ENCODE data around the gene ANKRD33B. TPM values are rescaled to one million over a fixed set of nuclear protein-coding genes. Genes with fewer than 3 reads are reported as not detected.
"Not testable (repeated sequence)": the region's sequence is repeated elsewhere in the genome, so short reads cannot be mapped to it uniquely, and the experiment has no call there.

Gene ANKRD33B
- total RNA-seq, 1 donor from 2014 or later: 3.3 TPM

GRCh38 chr5:10593531-10594181 lies 29.8 kb downstream of the ANKRD33B start:
- DNase-seq (ENCODE audit: low spot score): peak; percentile 34

DNA sequence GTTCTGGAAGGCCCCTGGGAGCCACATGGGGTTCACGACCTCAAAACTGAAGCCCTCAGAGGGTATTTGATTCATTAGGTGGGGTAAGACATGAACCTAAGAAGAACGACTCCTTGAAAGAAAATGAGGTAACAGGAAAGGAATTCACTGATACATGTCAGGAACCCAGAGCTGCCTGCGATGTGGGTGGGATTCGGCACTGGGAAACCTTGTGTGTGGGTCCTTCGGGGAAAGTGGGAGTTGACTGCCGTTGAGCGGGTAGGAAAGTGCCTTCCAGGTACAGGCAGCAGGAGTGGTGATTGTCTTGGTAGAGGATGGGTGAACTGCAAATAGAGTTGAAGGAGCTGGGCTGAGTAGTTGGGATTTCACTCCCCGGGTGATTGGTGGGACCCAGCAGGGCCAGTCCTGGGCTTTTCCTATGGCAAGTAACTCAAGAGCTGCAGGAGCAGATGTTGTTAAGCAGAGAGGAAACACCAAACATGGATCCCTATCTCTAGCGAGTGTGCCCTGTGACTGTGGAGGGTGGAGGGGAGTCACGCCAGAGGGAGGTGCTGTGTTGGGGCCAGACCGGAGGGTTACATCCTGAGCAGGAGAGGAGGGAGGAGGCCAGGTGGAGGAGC lies 30.8 kb downstream of the ANKRD33B start:
- peak; percentile 22 for DNase-seq (ENCODE audit: low spot score)

DNA sequence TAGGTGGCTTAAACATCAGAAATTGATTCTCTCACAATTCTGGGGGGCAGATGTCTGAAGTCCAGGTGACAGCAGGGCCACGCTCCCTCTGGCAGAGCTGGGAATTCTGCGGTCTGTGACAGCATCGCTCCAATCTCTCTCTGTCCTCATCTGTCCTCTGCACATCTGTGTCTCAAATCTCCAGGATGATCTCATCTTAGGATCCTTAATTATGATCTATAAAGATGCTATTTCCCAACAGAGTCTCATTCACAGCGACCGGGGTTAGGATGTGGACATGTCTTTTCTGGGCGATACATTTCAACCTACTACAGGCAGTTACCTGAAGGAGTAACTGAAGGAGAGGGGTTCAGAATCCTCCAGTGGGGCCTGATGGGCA lies 31.4 kb downstream of the ANKRD33B start:
- DNase-seq (ENCODE audit: low spot score): peak; percentile 41

GRCh38 chr5:10595672-10596309 lies 31.9 kb downstream of the ANKRD33B start:
- DNase-seq (ENCODE audit: low spot score): peak; percentile 72

DNA sequence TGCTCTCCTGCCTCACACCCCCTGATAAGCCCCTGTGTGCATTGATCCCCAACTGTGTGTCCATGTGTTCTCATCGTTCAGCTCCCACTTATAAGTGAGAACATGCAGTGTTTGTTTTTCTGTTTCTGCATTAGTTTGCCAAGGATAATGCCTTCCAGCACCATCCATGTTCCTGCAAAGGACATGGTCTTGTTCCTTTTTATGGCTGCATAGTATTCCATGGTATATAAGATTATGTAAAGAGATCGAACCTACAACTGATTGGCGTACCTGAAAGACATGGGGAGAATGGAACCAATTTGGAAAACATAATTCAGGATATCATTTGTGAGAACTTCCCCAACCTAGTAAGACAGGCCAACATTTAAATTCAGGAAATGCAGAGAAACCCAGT lies 32.4 kb downstream of the ANKRD33B start:
- no peak for DNase-seq (ENCODE audit: low spot score)

GRCh38 chr5:10596886-10597451 lies 33.1 kb downstream of the ANKRD33B start:
- DNase-seq (ENCODE audit: low spot score): no peak

GRCh38 chr5:10599113-10599512 lies 35.2 kb downstream of the ANKRD33B start:
- no peak for DNase-seq (ENCODE audit: low spot score)

- DNase-seq (ENCODE audit: low spot score): no peak
Observed at GRCh38 chr5:10599862-10600284, 36.0 kb downstream of the ANKRD33B start.

DNA sequence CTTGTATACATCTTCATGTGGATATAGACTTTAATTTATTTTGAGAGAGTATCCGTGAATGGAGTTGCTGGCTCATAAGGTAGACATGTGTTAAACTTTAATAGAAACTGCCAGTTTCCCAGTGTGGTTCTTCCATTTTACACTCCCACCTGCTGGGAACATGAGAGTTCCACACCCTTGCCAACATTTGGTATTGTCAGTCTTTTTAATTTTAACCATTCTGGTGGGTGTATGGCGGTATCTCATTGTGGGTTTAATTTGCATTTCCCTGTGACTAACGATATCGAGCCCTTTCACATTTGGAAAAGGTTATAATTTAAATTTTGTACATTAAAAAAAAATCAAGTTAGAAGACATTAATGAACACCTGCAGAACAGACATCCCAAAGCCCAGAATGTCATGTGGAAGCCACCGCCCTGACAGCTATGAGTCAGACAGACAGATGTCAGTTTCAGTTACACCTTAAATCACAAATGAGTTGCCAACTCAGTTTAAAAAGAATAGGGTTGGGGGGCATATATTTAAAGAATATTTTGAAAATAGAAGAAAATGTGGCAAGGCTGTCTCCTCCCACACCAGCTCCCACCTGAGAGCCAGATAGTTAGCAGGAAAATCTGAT lies 36.9 kb downstream of the ANKRD33B start:
- DNase-seq (ENCODE audit: low spot score): no peak

DNA sequence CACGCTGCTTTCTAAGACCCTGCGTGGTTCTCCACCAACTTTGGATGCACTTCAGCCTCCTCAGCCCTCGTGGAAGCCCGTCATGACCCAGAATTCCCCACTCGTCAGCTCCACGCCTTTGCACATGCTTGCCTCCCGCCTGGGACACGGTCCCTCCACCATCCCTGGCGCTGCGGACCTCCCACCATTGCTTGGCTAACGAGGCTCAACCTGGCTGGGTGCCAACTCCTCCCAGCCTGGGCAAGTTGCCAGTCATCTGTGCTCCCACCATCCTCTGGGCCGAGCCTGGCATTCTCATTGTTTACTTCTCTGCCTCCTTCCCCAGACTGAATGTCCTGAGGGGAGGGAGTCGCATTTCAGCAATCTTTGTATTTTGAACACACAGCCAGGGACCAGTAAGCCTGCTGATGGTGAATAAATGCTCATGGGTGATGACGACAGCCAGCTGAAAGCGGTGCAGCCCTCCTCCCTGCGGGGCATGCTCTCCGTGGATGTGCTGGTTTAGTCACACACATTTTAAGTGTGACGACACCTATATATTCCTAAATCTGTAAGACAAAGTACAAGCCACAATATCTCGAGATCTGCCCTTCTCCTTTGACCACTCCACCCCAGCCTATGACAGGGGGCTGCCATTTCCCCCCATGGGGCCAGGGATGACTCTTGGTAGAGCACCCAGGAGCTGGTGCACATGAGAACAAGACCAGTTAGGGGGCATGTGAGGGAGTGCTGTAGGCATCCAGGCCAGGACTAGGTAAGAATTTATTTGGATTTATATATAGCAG lies 37.6 kb downstream of the ANKRD33B start:
- peak; percentile 93 for DNase-seq (ENCODE audit: low spot score)

- DNase-seq (ENCODE audit: low spot score): no peak
Observed at GRCh38 chr5:10602031-10602806, 38.3 kb downstream of the ANKRD33B start.

- DNase-seq (ENCODE audit: low spot score): no peak
Observed at GRCh38 chr5:10604975-10605374, 41.1 kb downstream of the ANKRD33B start.

- not testable (repeated sequence) for DNase-seq (ENCODE audit: low spot score)
Observed at GRCh38 chr5:10606632-10607022, 42.8 kb downstream of the ANKRD33B start.

- no peak for DNase-seq (ENCODE audit: low spot score)
Observed at GRCh38 chr5:10607023-10607665, 43.3 kb downstream of the ANKRD33B start.

- peak; percentile 68 for DNase-seq (ENCODE audit: low spot score)
Observed at GRCh38 chr5:10607666-10608073, 43.8 kb downstream of the ANKRD33B start.

- not testable (repeated sequence) for DNase-seq (ENCODE audit: low spot score)
Observed at GRCh38 chr5:10608081-10608480, 44.2 kb downstream of the ANKRD33B start.

- DNase-seq (ENCODE audit: low spot score): no peak
Observed at GRCh38 chr5:10610058-10610457, 46.2 kb downstream of the ANKRD33B start.

DNA sequence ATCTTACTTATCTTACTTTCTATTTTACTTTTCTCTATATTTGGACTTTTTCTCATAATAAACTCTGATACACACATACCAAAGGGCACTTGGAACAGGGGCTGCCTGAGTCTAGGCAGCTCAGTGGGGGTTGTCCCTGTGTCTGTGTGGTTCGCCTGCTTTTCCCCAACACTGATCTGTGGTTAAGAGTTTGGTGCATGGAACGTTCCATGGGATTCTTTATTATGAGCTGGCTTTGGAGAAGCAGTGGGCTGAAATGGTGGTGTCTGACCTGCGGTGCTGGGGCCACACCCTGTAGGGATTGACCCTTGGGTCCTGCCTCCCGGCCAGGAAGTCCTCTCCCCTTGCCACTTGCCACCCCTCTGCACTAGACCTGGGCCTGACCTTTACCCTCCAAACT lies 47.4 kb downstream of the ANKRD33B start:
- no peak for DNase-seq (ENCODE audit: low spot score)

GRCh38 chr5:10612251-10612650 lies 48.4 kb downstream of the ANKRD33B start:
- DNase-seq (ENCODE audit: low spot score): no peak

- no peak for DNase-seq (ENCODE audit: low spot score)
Observed at GRCh38 chr5:10615693-10616092, 51.8 kb downstream of the ANKRD33B start.
